ENCODE results near the gene PSTPIP1. TPM values are rescaled to one million over a fixed set of nuclear protein-coding genes. Genes with fewer than 3 reads are reported as not detected.

The PSTPIP1 gene
- total RNA-seq, 2 donors from 2014 or later: 3.3 to 3.6 TPM

DNA sequence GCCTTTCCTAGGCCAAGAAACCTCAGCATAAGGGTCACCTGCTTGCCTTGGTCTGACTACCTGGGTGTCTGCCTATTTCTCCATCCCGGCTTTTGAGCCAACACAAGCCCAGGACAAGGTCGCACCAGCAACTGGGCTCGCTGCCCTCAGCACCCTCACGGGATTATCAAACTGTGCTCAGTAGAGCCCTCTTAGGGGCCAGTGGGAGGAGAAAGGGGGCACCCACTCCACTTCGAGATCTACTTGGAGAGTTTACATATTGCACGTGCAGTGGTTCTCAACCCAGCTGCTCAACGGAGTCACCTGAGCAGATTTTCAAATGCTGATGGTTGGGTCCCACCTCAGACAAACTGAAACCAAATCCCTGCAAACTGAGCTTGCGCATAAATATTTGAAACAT lies 44.9 kb downstream of the PSTPIP1 start:
- H3K4me3 ChIP-seq: no peak overlapping the region
- ATAC-seq (no peak), DNase-seq (no peak)
- no peak overlapping the region for H3K27ac ChIP-seq
- no peaks in the 10 kb centered on the region for H3K4me1 ChIP-seq
- H3K27me3 ChIP-seq: no peaks in the 10 kb centered on the region
- 70% methylated on average over 2 of the region's 8 CpGs; no CpG with 5 or more reads in 1 of the 2 donors for WGBS, 2 donors
- intact Hi-C loops (cut with DNase I): no loop called here
- no peak for TF ChIP-seq POLR2A (IDR thresholded peaks at IDR 0.05)
- TF ChIP-seq, protein P1, sequence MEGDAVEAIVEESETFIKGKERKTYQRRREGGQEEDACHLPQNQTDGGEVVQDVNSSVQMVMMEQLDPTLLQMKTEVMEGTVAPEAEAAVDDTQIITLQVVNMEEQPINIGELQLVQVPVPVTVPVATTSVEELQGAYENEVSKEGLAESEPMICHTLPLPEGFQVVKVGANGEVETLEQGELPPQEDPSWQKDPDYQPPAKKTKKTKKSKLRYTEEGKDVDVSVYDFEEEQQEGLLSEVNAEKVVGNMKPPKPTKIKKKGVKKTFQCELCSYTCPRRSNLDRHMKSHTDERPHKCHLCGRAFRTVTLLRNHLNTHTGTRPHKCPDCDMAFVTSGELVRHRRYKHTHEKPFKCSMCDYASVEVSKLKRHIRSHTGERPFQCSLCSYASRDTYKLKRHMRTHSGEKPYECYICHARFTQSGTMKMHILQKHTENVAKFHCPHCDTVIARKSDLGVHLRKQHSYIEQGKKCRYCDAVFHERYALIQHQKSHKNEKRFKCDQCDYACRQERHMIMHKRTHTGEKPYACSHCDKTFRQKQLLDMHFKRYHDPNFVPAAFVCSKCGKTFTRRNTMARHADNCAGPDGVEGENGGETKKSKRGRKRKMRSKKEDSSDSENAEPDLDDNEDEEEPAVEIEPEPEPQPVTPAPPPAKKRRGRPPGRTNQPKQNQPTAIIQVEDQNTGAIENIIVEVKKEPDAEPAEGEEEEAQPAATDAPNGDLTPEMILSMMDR (IDR thresholded peaks at IDR 0.05): no peak
- no peaks in the 10 kb centered on the region for H3K9me3 ChIP-seq
- H3K36me3 ChIP-seq (replicated peaks in 1 of 2; ENCODE audit: insufficient read depth in 1 of 2, low read depth in 2 of 2): peaks cover 0 to 4% of the 10 kb centered on the region in 2 donors

GRCh38 chr15:77040673-77041072 lies 45.7 kb downstream of the PSTPIP1 start:
- no peaks in the 10 kb centered on the region for H3K9me3 ChIP-seq
- DNase-seq (no peak), ATAC-seq (no peak)
- WGBS, 2 donors: 82 to 88% methylated on average over 5 of the region's 5 CpGs
- no peaks in the 10 kb centered on the region for H3K4me1 ChIP-seq
- peaks cover 0 to 4% of the 10 kb centered on the region in 2 donors for H3K36me3 ChIP-seq (replicated peaks in 1 of 2; ENCODE audit: insufficient read depth in 1 of 2, low read depth in 2 of 2)
- no peak for TF ChIP-seq POLR2A (IDR thresholded peaks at IDR 0.05)
- TF ChIP-seq, protein P1 (IDR thresholded peaks at IDR 0.05): no peak
- no peak overlapping the region for H3K27ac ChIP-seq
- intact Hi-C loops (cut with DNase I): no loop called here
- no peak overlapping the region for H3K4me3 ChIP-seq
- no peaks in the 10 kb centered on the region for H3K27me3 ChIP-seq

GRCh38 chr15:77042245-77042919 lies 47.5 kb downstream of the PSTPIP1 start:
- TF ChIP-seq POLR2A (IDR thresholded peaks at IDR 0.05): no peak
- TF ChIP-seq, protein P1 (IDR thresholded peaks at IDR 0.05): no peak
- no peaks in the 10 kb centered on the region for H3K9me3 ChIP-seq
- H3K4me1 ChIP-seq: no peaks in the 10 kb centered on the region
- H3K4me3 ChIP-seq: no peak overlapping the region
- DNase-seq: no peak
- WGBS, 2 donors: 79 to 83% methylated on average over 8 of the region's 8 CpGs
- no peak for ATAC-seq
- no peaks in the 10 kb centered on the region for H3K27me3 ChIP-seq
- intact Hi-C loops (cut with DNase I): no loop called here
- no peak overlapping the region for H3K27ac ChIP-seq
- peaks cover 0 to 12% of the 10 kb centered on the region in 2 donors for H3K36me3 ChIP-seq (replicated peaks in 1 of 2; ENCODE audit: insufficient read depth in 1 of 2, low read depth in 2 of 2)

- TF ChIP-seq, protein P1 (IDR thresholded peaks at IDR 0.05): no peak
- no peak for TF ChIP-seq POLR2A (IDR thresholded peaks at IDR 0.05)
- no peaks in the 10 kb centered on the region for H3K27me3 ChIP-seq
- ATAC-seq: no peak
- no peaks in the 10 kb centered on the region for H3K4me1 ChIP-seq
- DNase-seq: no peak
- H3K4me3 ChIP-seq: no peak overlapping the region
- H3K9me3 ChIP-seq: no peaks in the 10 kb centered on the region
- intact Hi-C loops (cut with DNase I): no loop called here
- H3K36me3 ChIP-seq (replicated peaks in 1 of 2; ENCODE audit: insufficient read depth in 1 of 2, low read depth in 2 of 2): peaks cover 0 to 12% of the 10 kb centered on the region in 2 donors
- H3K27ac ChIP-seq: no peak overlapping the region
- 80 to 82% methylated on average over 20 of the region's 20 CpGs for WGBS, 2 donors
Measured at GRCh38 chr15:77042955-77043920, 48.3 kb downstream of the PSTPIP1 start.
